Cardiac muscle cell (in vitro differentiated cells and primary cell): ENCODE data around the gene POLR2A. TPM values are rescaled to one million over a fixed set of nuclear protein-coding genes. Genes with fewer than 3 reads are reported as not detected.

ENCODE experiments used
- DNase-seq, 2 donors: peaks; one replicate each; pipeline versions ENCODE4 v3.0.0 to v3.0.0-alpha.2; 2010 to 2017; ENCODE audit warnings: low read depth in 1 of 2, low spot score in 1 of 2
- H3K27ac ChIP-seq: fragments of 200-600 bp; sonication (generic); 2 replicates; pipeline ENCODE4 v1.5.1; 2016
- H3K27me3 ChIP-seq: fragments of 200-600 bp; sonication (generic); 2 replicates; pipeline ENCODE4 v1.6.0; 2016; ENCODE audit warnings: control low read depth
- H3K36me3 ChIP-seq: fragments of 200-600 bp; sonication (generic); 2 replicates; pipeline ENCODE4 v1.5.1; 2016; ENCODE audit warnings: control low read depth
- H3K4me1 ChIP-seq: fragments of 200-600 bp; sonication (generic); 2 replicates; pipeline ENCODE4 v1.8.1; 2017; ENCODE audit warnings: low read depth, mild to moderate bottlenecking, mixed run types
- H3K4me3 ChIP-seq: fragments of 200-600 bp; sonication (generic); 2 replicates; pipeline ENCODE4 v1.5.1; 2016; ENCODE audit warnings: mild to moderate bottlenecking
- H3K9me3 ChIP-seq: fragments of 200-600 bp; sonication (generic); 2 replicates; pipeline ENCODE4 v1.5.1; 2017; ENCODE audit warnings: low read depth, mild to moderate bottlenecking, control low read depth
- CTCF ChIP-seq: IDR thresholded peaks from 2 replicates; pipeline ENCODE4 v1.5.1; 2012; ENCODE audit warnings: low read depth, mild to moderate bottlenecking, low read length
- polyA plus RNA-seq: library from polyadenylated mRNA; unstranded; fragments of >200 nt; fragmentation: Nextera tagmentation; extraction: Ambion mirVana; gene quantifications from 2 replicates; pipeline ENCODE4 v1.2.1, GENCODE V29; 2016
- total RNA-seq: library from RNA; depleted of rRNA; stranded (reverse); fragments of >200 nt; gene quantifications from 2 replicates; pipeline ENCODE4 v1.2.3, GENCODE V29; 2016

POLR2A gene
- total and polyA plus RNA-seq, 2 experiments from 2014 or later: 41.3 to 62.3 TPM

- H3K27ac ChIP-seq: peak overlapping the region; percentile 98
- no peaks in the 10 kb centered on the region for H3K36me3 ChIP-seq
- peak; percentile 27 for TF ChIP-seq CTCF
- no peak for DNase-seq
- peaks cover 23% of the 10 kb centered on the region for H3K4me1 ChIP-seq
- peak overlapping the region; percentile 59 for H3K4me3 ChIP-seq
- H3K27me3 ChIP-seq: no peaks in the 10 kb centered on the region
- H3K9me3 ChIP-seq: no peaks in the 10 kb centered on the region
Observed at GRCh38 chr17:7484919-7485377, 782 bp downstream of the POLR2A start.

DNA sequence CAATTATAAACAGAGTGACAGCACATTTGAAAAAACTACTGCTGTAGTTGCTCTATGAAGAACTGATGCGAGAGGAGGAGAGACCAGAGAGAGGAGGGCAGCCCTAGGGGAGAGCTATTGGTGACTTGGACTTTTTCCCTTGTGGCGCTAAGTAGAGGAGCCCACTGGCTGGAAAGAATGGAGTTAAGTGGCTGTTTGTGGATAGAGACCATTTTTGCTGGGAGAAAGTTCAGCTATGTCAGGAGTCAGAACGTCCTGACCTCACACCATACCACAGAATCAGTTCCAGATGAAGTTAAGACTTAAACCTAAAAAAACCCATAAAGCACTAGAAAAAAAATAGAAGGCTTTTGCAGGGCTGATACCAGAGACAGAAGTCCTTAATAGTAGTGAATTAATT is 2.0 kb downstream of the POLR2A start:
- TF ChIP-seq CTCF: no peak
- no peak for DNase-seq
- peak overlapping the region; percentile 59 for H3K4me3 ChIP-seq
- H3K27me3 ChIP-seq: no peaks in the 10 kb centered on the region
- peaks cover 19% of the 10 kb centered on the region for H3K4me1 ChIP-seq
- H3K27ac ChIP-seq: peak overlapping the region; percentile 16
- H3K9me3 ChIP-seq: no peaks in the 10 kb centered on the region
- H3K36me3 ChIP-seq: peaks cover 2% of the 10 kb centered on the region

DNA sequence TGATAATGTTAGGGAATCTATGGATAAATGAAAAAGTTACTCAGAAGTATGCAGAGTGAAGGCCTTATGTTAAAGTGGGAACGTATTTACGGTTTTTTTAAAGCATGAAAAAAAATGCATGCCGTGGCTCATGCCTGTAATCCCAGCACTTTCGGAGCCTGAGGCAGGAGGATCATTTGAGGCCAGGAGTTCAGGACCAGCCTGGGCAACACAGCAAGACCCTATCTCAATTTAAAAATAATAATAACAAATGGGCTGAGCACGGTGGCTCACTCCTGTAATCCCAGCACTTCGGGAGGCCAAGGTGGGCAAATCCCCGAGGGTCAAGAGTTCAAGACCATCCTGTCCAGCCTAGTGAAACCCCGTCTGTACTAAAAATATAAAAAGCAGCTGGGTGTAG is 6.0 kb downstream of the POLR2A start:
- no peak overlapping the region for H3K27ac ChIP-seq
- no peaks in the 10 kb centered on the region for H3K9me3 ChIP-seq
- no peak for TF ChIP-seq CTCF
- H3K27me3 ChIP-seq: no peaks in the 10 kb centered on the region
- H3K4me3 ChIP-seq: no peak overlapping the region
- H3K36me3 ChIP-seq: peaks cover 3% of the 10 kb centered on the region
- H3K4me1 ChIP-seq: peaks cover 12% of the 10 kb centered on the region
- no peak for DNase-seq

DNA sequence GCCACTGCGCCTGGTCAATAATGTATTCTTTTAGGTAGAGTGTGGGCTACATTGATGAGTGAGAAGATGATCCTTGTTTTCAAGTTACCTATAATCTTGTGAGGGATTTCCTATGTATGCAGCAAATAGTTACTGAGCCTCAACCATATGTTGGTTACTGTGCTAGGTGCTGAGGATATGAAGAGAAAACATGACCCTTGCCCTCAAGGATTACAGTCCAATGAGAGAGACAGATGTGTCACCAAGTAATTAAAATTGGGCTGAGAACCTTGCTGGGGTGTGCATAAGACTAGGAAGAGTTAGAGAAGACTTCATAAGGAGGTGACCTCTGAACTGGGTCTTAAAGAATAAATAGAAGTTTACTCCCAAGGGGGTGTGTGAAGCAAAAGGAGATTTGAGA is 7.4 kb downstream of the POLR2A start:
- no peaks in the 10 kb centered on the region for H3K9me3 ChIP-seq
- no peak for TF ChIP-seq CTCF
- H3K27ac ChIP-seq: no peak overlapping the region
- H3K4me3 ChIP-seq: no peak overlapping the region
- peaks cover 4% of the 10 kb centered on the region for H3K36me3 ChIP-seq
- H3K4me1 ChIP-seq: peaks cover 3% of the 10 kb centered on the region
- DNase-seq: no peak
- no peaks in the 10 kb centered on the region for H3K27me3 ChIP-seq

GRCh38 chr17:7493941-7494340 is 9.8 kb downstream of the POLR2A start:
- TF ChIP-seq CTCF: no peak
- H3K36me3 ChIP-seq: peaks cover 22% of the 10 kb centered on the region
- no peaks in the 10 kb centered on the region for H3K27me3 ChIP-seq

GRCh38 chr17:7495906-7496434 is 11.8 kb downstream of the POLR2A start:
- Histone ChIP-seq H3K4me3 (no peak overlapping the region), H3K9me3 (no peaks in the 10 kb centered on the region), H3K27me3 (no peaks in the 10 kb centered on the region), H3K27ac (no peak overlapping the region), H3K4me1 (no peaks in the 10 kb centered on the region), H3K36me3 (peaks cover 39% of the 10 kb centered on the region)
- DNase-seq: no peak
- no peak for TF ChIP-seq CTCF

More at GRCh38 chr17:7493941-7494340, 9.8 kb downstream of the POLR2A start:
- Histone ChIP-seq H3K9me3 (no peaks in the 10 kb centered on the region), H3K27ac (no peak overlapping the region), H3K4me3 (no peak overlapping the region), H3K4me1 (no peaks in the 10 kb centered on the region)
- no peak for DNase-seq
